Body of pancreas (tissue), 4 donors: ENCODE results near the gene ROBO2.

Experiments
- CTCF ChIP-seq, 7 experiments: fragments of 450-650 bp in 4 of 7; fragments of 200-600 bp in 3 of 7; sonication (generic) in 3 of 7; IDR thresholded peaks; one replicate each; pipeline ENCODE4 v1.5.1; 2016 to 2019; ENCODE audit warnings: antibody characterized with exemption in 7 of 7
- POLR2A ChIP-seq, 3 donors: fragments of 450-650 bp; IDR thresholded peaks; one replicate each; pipeline ENCODE4 v1.6.1; 2016; ENCODE audit warnings: antibody characterized with exemption in 3 of 3, mild to moderate bottlenecking in 2 of 3

GRCh38 chr3:77362936-77363335 lies 323.0 kb downstream of the ROBO2 start:
- no peak for TF ChIP-seq POLR2A (IDR thresholded peaks at IDR 0.05)
- no peak for TF ChIP-seq CTCF (IDR thresholded peaks at IDR 0.05)
